GM12874 (cell line): ENCODE data around the gene F5.

ENCODE experiments used
- CTCF ChIP-seq: IDR thresholded peaks from 2 replicates; pipeline ENCODE4 v1.5.1; 2011; ENCODE audit warnings: low read depth, mild to moderate bottlenecking, control low read depth, low read length, moderate library complexity; ENCODE audit not compliant: insufficient read depth

F5 gene

GRCh38 chr1:169538998-169539871 lies 47.0 kb downstream of the F5 start:
- no peak for TF ChIP-seq CTCF

GRCh38 chr1:169534653-169535052 lies 51.6 kb downstream of the F5 start:
- no peak for TF ChIP-seq CTCF

- no peak for TF ChIP-seq CTCF
Observed at GRCh38 chr1:169530448-169530847, 55.8 kb downstream of the F5 start.

- TF ChIP-seq CTCF: no peak
Observed at GRCh38 chr1:169529068-169529642, 57.1 kb downstream of the F5 start.

- TF ChIP-seq CTCF: no peak
Observed at GRCh38 chr1:169528215-169529067, 57.8 kb downstream of the F5 start.

- no peak for TF ChIP-seq CTCF
Observed at GRCh38 chr1:169527451-169528214, 58.6 kb downstream of the F5 start.
